ENCODE measurements around the gene TMEM258. TPM values are rescaled to one million over a fixed set of nuclear protein-coding genes. Genes with fewer than 3 reads are reported as not detected.

Gene TMEM258
- total RNA-seq, 2 experiments from 2014 or later, result 162 to 170 TPM

DNA sequence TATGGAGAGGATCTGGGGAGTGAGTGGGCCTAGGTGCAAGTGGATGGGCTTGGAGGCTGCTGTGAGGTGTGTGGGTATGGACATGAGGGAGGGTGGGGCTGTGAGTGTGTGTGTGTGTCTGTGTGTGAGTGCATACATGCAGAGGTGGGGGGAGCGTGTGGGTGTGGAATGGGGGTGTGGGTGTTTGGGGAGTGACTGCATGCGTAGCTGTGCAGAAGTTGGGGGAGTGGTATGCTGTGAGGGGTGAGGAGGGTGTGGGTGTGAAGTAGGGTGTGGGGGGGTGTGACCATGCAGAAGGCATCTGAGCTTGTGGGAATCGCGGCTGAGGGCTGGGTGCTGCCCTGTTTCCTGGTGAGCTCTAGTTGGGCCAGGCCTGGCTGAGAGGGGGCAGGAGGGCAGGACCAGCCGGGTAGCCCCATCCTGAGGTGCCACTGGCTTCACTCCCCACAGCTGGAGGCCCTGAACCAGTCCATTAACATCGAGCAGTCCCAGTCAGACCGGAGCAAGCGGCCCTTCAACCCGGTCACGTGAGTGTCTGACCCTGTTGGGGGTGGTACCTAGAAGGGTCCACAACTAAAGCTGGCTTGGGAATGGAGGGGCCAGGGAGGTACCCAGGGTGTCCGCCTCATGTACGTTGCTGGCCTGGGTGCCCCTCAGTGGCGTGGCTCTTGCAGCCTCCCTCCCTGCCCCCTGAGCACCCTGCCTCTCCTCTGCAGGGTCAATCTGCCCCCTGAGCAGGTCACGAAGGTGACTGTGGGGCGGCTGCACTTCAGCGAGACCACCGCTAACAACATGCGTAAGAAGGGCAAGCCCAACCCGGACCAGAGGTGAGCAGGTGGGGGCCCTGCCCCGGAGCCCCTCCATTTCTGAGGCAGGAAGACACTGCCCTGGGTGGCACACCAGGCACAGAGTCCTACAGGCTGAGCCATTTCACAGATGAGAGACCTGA is 16.5 kb downstream of the TMEM258 start:
- DNase-seq (no peak), ATAC-seq (no peak)
- TF ChIP-seq, protein P1, sequence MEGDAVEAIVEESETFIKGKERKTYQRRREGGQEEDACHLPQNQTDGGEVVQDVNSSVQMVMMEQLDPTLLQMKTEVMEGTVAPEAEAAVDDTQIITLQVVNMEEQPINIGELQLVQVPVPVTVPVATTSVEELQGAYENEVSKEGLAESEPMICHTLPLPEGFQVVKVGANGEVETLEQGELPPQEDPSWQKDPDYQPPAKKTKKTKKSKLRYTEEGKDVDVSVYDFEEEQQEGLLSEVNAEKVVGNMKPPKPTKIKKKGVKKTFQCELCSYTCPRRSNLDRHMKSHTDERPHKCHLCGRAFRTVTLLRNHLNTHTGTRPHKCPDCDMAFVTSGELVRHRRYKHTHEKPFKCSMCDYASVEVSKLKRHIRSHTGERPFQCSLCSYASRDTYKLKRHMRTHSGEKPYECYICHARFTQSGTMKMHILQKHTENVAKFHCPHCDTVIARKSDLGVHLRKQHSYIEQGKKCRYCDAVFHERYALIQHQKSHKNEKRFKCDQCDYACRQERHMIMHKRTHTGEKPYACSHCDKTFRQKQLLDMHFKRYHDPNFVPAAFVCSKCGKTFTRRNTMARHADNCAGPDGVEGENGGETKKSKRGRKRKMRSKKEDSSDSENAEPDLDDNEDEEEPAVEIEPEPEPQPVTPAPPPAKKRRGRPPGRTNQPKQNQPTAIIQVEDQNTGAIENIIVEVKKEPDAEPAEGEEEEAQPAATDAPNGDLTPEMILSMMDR (IDR thresholded peaks at IDR 0.05), result no peak
- no peaks in the 10 kb centered on the region for H3K36me3 Mint-ChIP-seq (ENCODE audit: low read depth)
- no peaks in the 10 kb centered on the region for H3K9me3 Mint-ChIP-seq
- H3K4me3 Mint-ChIP-seq, result no peak overlapping the region
- H3K27me3 Mint-ChIP-seq, result peaks cover 2% of the 10 kb centered on the region
- intact Hi-C loops (cut with micrococcal nuclease), result no loop called here
- no peak overlapping the region for H3K27ac Mint-ChIP-seq
- H3K4me1 Mint-ChIP-seq (ENCODE audit: low read depth), result peaks cover 13% of the 10 kb centered on the region
- ChIA-PET CTCF (interaction anchor here (0.7 to 3.2 kb wide), 7 partner anchors 12 to 32 kb away, joined by 3 to 14 read pairs (median 4); no protein-coding TSS in a partner anchor), POLR2A (interaction anchor here (1.0 to 2.4 kb wide), 3 partner anchors 16 to 23 kb away, joined by 3 to 6 read pairs (median 3); partner anchors contain the start of genes FEN1, MYRF and TMEM258)

DNA sequence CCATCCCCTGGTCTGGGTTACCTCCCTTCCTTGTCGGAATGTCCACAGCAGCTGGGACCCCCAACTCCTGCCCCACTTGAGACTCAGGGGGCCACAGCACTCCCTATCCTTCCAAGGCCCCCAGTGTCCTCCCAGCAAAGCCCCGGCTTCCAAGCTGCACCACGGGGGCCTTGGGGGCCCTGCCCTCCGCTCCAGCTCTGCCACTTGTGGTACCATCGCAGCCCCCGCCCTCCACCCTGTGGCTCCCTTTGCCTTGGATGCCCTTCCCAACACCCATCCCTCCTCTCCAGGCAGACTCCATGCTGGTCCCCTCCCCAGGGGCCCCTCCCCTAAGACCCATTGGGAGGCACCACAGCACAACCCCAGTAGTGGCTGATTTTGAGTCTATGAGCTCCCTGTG is 17.3 kb downstream of the TMEM258 start:
- ChIA-PET POLR2A (interaction anchor here (1.0 to 2.4 kb wide), 3 partner anchors 17 to 22 kb away, joined by 3 to 6 read pairs (median 3); partner anchors contain the start of genes FEN1, MYRF and TMEM258), CTCF (interaction anchor here (1.0 to 3.2 kb wide), 5 partner anchors 16 to 31 kb away, joined by 3 to 14 read pairs (median 4); no protein-coding TSS in a partner anchor)
- no peaks in the 10 kb centered on the region for H3K36me3 Mint-ChIP-seq (ENCODE audit: low read depth)
- TF ChIP-seq, protein P1 (IDR thresholded peaks at IDR 0.05), result no peak
- H3K27ac Mint-ChIP-seq, result no peak overlapping the region
- no peak overlapping the region for H3K4me3 Mint-ChIP-seq
- no peaks in the 10 kb centered on the region for H3K9me3 Mint-ChIP-seq
- ATAC-seq, result no peak
- peaks cover 13% of the 10 kb centered on the region for H3K4me1 Mint-ChIP-seq (ENCODE audit: low read depth)
- intact Hi-C loops (cut with micrococcal nuclease), result no loop called here
- DNase-seq, result no peak
- peaks cover 2% of the 10 kb centered on the region for H3K27me3 Mint-ChIP-seq

DNA sequence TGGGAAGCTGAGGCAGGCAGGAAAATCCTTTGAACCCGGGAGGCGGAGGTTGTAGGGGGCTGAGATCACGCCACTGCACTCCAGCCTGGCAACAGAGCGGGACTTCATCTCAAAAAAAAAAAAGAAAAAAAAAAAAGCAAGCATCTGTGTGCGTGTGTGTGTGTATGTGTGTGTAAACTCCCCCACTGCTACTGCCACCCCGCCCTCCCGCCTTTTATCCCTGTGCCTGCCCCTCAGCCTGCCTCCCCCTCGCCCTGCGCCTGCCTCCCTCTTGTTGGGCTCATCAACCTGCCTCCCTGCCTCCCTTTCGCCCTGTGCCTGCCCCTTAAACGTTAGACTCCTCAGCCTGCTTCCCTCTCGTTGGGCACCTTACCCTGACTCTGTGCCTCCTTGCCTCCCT is 18.0 kb downstream of the TMEM258 start:
- DNase-seq (no peak), ATAC-seq (no peak)
- TF ChIP-seq, protein P1 (IDR thresholded peaks at IDR 0.05), result no peak
- POLR2A ChIA-PET, result interaction anchor here (1.5 kb wide), 1 partner anchor 8 kb away, joined by 3 read pairs; no protein-coding TSS in a partner anchor
- CTCF ChIA-PET, result interaction anchor here (1.0 to 1.5 kb wide), 3 partner anchors 21 to 30 kb away, joined by 3 to 4 read pairs (median 3); no protein-coding TSS in a partner anchor
- Mint-ChIP-seq H3K36me3 (ENCODE audit: low read depth) (no peaks in the 10 kb centered on the region), H3K4me1 (ENCODE audit: low read depth) (peaks cover 13% of the 10 kb centered on the region), H3K4me3 (no peak overlapping the region), H3K27ac (no peak overlapping the region), H3K9me3 (no peaks in the 10 kb centered on the region), H3K27me3 (peaks cover 2% of the 10 kb centered on the region)
- intact Hi-C loops (cut with micrococcal nuclease), result no loop called here

DNA sequence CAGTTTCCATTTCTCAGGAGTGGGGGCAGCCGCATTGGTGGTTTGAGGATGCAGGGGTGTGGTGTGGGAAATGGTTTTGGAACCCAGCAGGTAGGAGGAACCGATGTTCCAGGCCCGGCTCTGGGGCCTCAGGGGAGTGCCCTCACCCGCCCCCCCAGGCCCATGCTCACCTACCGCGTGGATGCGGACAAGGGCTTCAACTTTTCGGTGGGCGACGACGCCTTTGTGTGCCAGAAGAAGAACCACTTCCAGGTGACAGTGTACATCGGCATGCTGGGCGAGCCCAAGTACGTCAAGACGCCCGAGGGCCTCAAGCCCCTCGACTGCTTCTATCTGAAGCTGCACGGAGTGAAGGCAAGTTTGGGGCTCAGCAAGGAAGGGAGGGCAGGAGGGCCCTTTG is 18.6 kb downstream of the TMEM258 start:
- Mint-ChIP-seq H3K36me3 (ENCODE audit: low read depth) (no peaks in the 10 kb centered on the region), H3K4me3 (no peak overlapping the region), H3K9me3 (no peaks in the 10 kb centered on the region), H3K4me1 (ENCODE audit: low read depth) (peaks cover 13% of the 10 kb centered on the region), H3K27me3 (peaks cover 2% of the 10 kb centered on the region), H3K27ac (no peak overlapping the region)
- POLR2A ChIA-PET, result interaction anchor here (1.5 kb wide), 1 partner anchor 9 kb away, joined by 3 read pairs; no protein-coding TSS in a partner anchor
- CTCF ChIA-PET, result no interaction called here
- DNase-seq (no peak), ATAC-seq (no peak)
- intact Hi-C loops (cut with micrococcal nuclease), result no loop called here
- TF ChIP-seq, protein P1 (IDR thresholded peaks at IDR 0.05), result no peak
